WTC11 (cell line): Measurements from ENCODE around the gene CHST7. TPM values are rescaled to one million over a fixed set of nuclear protein-coding genes. Genes with fewer than 3 reads are reported as not detected.

Experiments used
- ATAC-seq: fragments of 200-7000 bp; cut with Tn5 transposase; 2 replicates; pipeline ENCODE4 v1.10.0; 2021; ENCODE audit warnings: mild to moderate bottlenecking, moderate library complexity
- CTCF ChIA-PET: fragments of 300-600 bp; sonication (Branson Sonifier 250); formaldehyde crosslinking; loops from one replicate; lab custom pipeline; 2021; ENCODE audit warnings: antibody characterized with exemption; lab: Charles Lee
- POLR2A ChIA-PET: fragments of 350-600 bp; sonication (Branson Sonifier 250); formaldehyde crosslinking; loops from one replicate; lab custom pipeline; 2021; ENCODE audit warnings: antibody characterized with exemption; lab: Charles Lee
- DNase-seq: peaks from one replicate; pipeline ENCODE4 v3.0.0; 2021; ENCODE audit warnings: low spot score
- H3K27ac Mint-ChIP-seq: 2 replicates; pipeline ENCODE4 v1.8.0; 2021; ENCODE audit warnings: mixed read lengths
- H3K27me3 Mint-ChIP-seq: 2 replicates; pipeline ENCODE4 v1.8.0; 2021; ENCODE audit warnings: low read depth, mild to moderate bottlenecking, moderate library complexity, mixed read lengths
- H3K36me3 Mint-ChIP-seq: 2 replicates; pipeline ENCODE4 v1.8.0; 2021; ENCODE audit warnings: mixed read lengths
- H3K4me1 Mint-ChIP-seq: 2 replicates; pipeline ENCODE4 v1.8.0; 2022; ENCODE audit warnings: mixed read lengths
- H3K4me3 Mint-ChIP-seq: 2 replicates; pipeline ENCODE4 v1.8.0; 2021; ENCODE audit warnings: mild to moderate bottlenecking, moderate library complexity, mixed read lengths
- H3K9me3 Mint-ChIP-seq: 2 replicates; pipeline ENCODE4 v1.8.0; 2021; ENCODE audit warnings: mixed read lengths
- EMX1 ChIP-seq: fragments of 250-450 bp; sonication (Bioruptor Pico); IDR thresholded peaks from 2 replicates; pipeline ENCODE4 v1.8.0; 2021; ENCODE audit warnings: mild to moderate bottlenecking
- ESRRA ChIP-seq: sonication (generic); formaldehyde crosslinking; IDR thresholded peaks from 2 replicates; pipeline ENCODE4 v1.8.1; 2022; ENCODE audit warnings: mild to moderate bottlenecking, missing genetic modification reagents, borderline replicate concordance
- HMGXB4 ChIP-seq: sonication (generic); formaldehyde crosslinking; IDR thresholded peaks from 2 replicates; pipeline ENCODE4 v1.8.1; 2023; ENCODE audit warnings: mild to moderate bottlenecking, moderate library complexity, missing genetic modification reagents
- NR1H2 ChIP-seq: sonication (generic); formaldehyde crosslinking; IDR thresholded peaks from 2 replicates; pipeline ENCODE4 v1.9.0; 2021; ENCODE audit warnings: mild to moderate bottlenecking, moderate library complexity, missing genetic modification reagents
- PRDM15 ChIP-seq: sonication (generic); formaldehyde crosslinking; IDR thresholded peaks from 2 replicates; pipeline ENCODE4 v1.8.0; 2022; ENCODE audit warnings: missing genetic modification reagents
- STAT6 ChIP-seq: sonication (generic); formaldehyde crosslinking; conservative IDR thresholded peaks from 2 replicates; pipeline ENCODE4 v1.8.1; 2023; ENCODE audit warnings: mild to moderate bottlenecking, low read depth, missing genetic modification reagents, moderate library complexity
- TP53 ChIP-seq: sonication (generic); formaldehyde crosslinking; IDR thresholded peaks from 2 replicates; pipeline ENCODE4 v1.8.1; 2023; ENCODE audit warnings: mild to moderate bottlenecking, missing genetic modification reagents
- ZMAT4 ChIP-seq: fragments of 250-450 bp; sonication (Bioruptor Pico); IDR thresholded peaks from 2 replicates; pipeline ENCODE4 v1.9.0; 2021; ENCODE audit warnings: mild to moderate bottlenecking
- ZNF423 ChIP-seq: fragments of 250-450 bp; sonication (Bioruptor Pico); IDR thresholded peaks from 2 replicates; pipeline ENCODE4 v2.1.2; 2022; ENCODE audit warnings: mild to moderate bottlenecking, moderate library complexity
- ZNF532 ChIP-seq: fragments of 250-450 bp; sonication (Bioruptor Pico); IDR thresholded peaks from 2 replicates; pipeline ENCODE4 v1.9.0; 2021; ENCODE audit warnings: mild to moderate bottlenecking, borderline replicate concordance
- total RNA-seq: library from RNA; stranded (reverse); gene quantifications from 3 replicates; pipeline ENCODE4 v1.2.3, GENCODE V29; 2021

CHST7 gene
- total RNA-seq, 1 experiment from 2014 or later, result 19.6 TPM

- DNase-seq, result no peak
- Mint-ChIP-seq H3K36me3 (peaks cover 22% of the 10 kb centered on the region), H3K4me3 (no peak overlapping the region), H3K27ac (peak overlapping the region; percentile 85), H3K9me3 (no peaks in the 10 kb centered on the region), H3K27me3 (no peaks in the 10 kb centered on the region), H3K4me1 (peaks cover 30% of the 10 kb centered on the region)
- TF ChIP-seq ZMAT4 (CRISPR knock-in tag) (no peak), EMX1 (CRISPR knock-in tag) (no peak), NR1H2 (no peak), ZNF423 (no peak), HMGXB4 (no peak), ZNF532 (CRISPR knock-in tag) (no peak), TP53 (CRISPR knock-in tag) (no peak), PRDM15 (no peak), STAT6 (CRISPR knock-in tag) (no peak)
- ATAC-seq, result no peak
- CTCF ChIA-PET, result no interaction called here
- POLR2A ChIA-PET, result no interaction called here
Observed at GRCh38 chrX:46627062-46627461, 53.5 kb downstream of the CHST7 start.

- TF ChIP-seq ESRRA (CRISPR knock-in tag), result no peak
- POLR2A ChIA-PET, result no interaction called here
- ATAC-seq, result no peak
- Mint-ChIP-seq H3K9me3 (no peaks in the 10 kb centered on the region), H3K27me3 (no peaks in the 10 kb centered on the region), H3K36me3 (peaks cover 23% of the 10 kb centered on the region), H3K4me1 (peaks cover 22% of the 10 kb centered on the region), H3K4me3 (no peak overlapping the region), H3K27ac (peak overlapping the region; percentile 85)
- DNase-seq, result no peak
- CTCF ChIA-PET, result no interaction called here
Observed at GRCh38 chrX:46627711-46628419, 54.3 kb downstream of the CHST7 start.
